Adrenal gland (tissue), 12 donors: ENCODE measurements around the gene KCNE1. TPM values are rescaled to one million over a fixed set of nuclear protein-coding genes. Genes with fewer than 3 reads are reported as not detected.
"Not testable (repeated sequence)": the region's sequence is repeated elsewhere in the genome, so short reads cannot be mapped to it uniquely, and the experiment has no call there.

ENCODE experiments used
- DNase-seq, 7 donors: peaks; one replicate each; pipeline ENCODE4 v3.0.0-alpha.2; 2019 to 2020
- H3K27ac ChIP-seq, 5 donors: fragments of 200-600 bp; sonication (generic) in 4 of 5; 1 replicate in 3 of 5; 2 replicates in 2 of 5; pipeline versions ENCODE4 v1.5.1 to v1.8.0; 2016 to 2020; ENCODE audit warnings: mild to moderate bottlenecking in 1 of 5
- H3K27me3 ChIP-seq: fragments of 200-600 bp; 2 replicates; pipeline ENCODE4 v1.8.0; 2021
- H3K36me3 ChIP-seq, 2 donors: fragments of 200-600 bp; replicated peaks in 1 of 2; 1 replicate in 1 of 2; 2 replicates in 1 of 2; pipeline versions ENCODE4 v1.5.1 to v1.8.0; 2018 to 2022
- H3K4me1 ChIP-seq, 2 donors: fragments of 200-600 bp; replicated peaks in 1 of 2; 1 replicate in 1 of 2; 2 replicates in 1 of 2; pipeline versions ENCODE4 v1.5.1 to v1.8.0; 2018 to 2021
- H3K4me3 ChIP-seq, 4 donors: fragments of 200-600 bp; sonication (generic) in 3 of 4; one replicate each; pipeline ENCODE4 v1.5.1; 2016 to 2018
- H3K9me3 ChIP-seq, 3 donors: fragments of 200-600 bp; sonication (generic) in 1 of 3; replicated peaks in 1 of 3; 1 replicate in 2 of 3; 2 replicates in 1 of 3; pipeline versions ENCODE4 v1.5.1 to v1.8.0; 2016 to 2021
- WGBS, 4 donors: extraction: QIAGEN DNeasy Blood & Tissue Kit in 2 of 4; methylation state at CpG; one replicate each; pipeline versions ENCODE4 v1.1.5 to v1.1.7; 2013 to 2017; 5-methylcytosine and 5-hydroxymethylcytosine counted together
- intact Hi-C, 2 donors: fragments of 100-400 bp; cut with DNase I; formaldehyde crosslinking; loops; one replicate each; pipeline versions ENCODE4 v1.14.1 to v1.15.0; 2022 to 2023
- polyA plus RNA-seq, 3 donors: library from polyadenylated mRNA; stranded (reverse); fragments of 200-250 nt in 2 of 3; fragments of 350-450 nt in 1 of 3; fragmentation: Illumina TruSeq in 1 of 3; extraction: RNeasy Lipid Tissue Mini Kit (QIAGEN cat#74804) in 1 of 3; gene quantifications; one replicate each; pipeline ENCODE4 v1.2.3, GENCODE V29; 2013 to 2014
- total RNA-seq, 9 donors: library from RNA; depleted of rRNA in 4 of 9; stranded (reverse); fragments of >200 nt in 4 of 9; fragments of 120-200 nt in 1 of 9; fragmentation: NEBNext Ultra II Directional in 1 of 9; extraction: Animal tissue kit (Norgen Biotek cat#: 25700) in 1 of 9; gene quantifications; one replicate each; pipeline versions ENCODE4 v1.1.0 to v1.2.4, GENCODE V29; 2013 to 2023
- donor health status: healthy with polysubstance abuse.
- donor health status: Bipolar disorder and iron deficiency.
- donor health status: DM: yes; HTN: yes; CAD: no.
- donor health status: DM: no; HTN: no; CAD: no.
- donor health status: DM: no; HTN: no; CAD: no.
- donor health status: DM: yes; HTN: yes; CAD: no.

Gene KCNE1
- total and polyA plus RNA-seq, 12 donors: 0.11 to 4.8 (median 1.9) TPM

DNA sequence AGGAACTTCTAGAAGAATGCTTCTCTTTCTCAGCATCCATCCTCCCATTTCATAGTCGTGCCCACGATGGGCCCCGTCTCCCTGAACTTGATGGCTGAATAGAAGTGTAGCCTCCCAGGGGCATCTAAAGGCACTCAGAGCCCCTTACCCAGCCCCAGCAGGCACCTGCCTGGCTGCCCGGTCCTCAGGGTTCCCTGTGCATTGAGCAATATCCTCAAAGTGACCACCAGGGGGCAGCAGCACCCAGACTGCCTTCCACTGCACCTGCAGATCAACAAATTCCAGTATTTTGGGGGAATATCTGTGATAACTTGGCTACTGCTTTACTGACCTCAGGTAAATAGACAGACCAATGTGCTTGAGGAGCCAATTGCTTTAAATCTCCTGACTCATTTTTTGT, 68.5 kb downstream of the KCNE1 start:
- DNase-seq, H3K27me3 ChIP-seq, H3K9me3 ChIP-seq, H3K36me3 ChIP-seq, H3K4me1 ChIP-seq, intact Hi-C loops, H3K4me3 ChIP-seq, H3K27ac ChIP-seq: not testable (repeated sequence)
- WGBS, 4 donors: no CpG with 5 or more reads among the region's 4 CpGs

DNA sequence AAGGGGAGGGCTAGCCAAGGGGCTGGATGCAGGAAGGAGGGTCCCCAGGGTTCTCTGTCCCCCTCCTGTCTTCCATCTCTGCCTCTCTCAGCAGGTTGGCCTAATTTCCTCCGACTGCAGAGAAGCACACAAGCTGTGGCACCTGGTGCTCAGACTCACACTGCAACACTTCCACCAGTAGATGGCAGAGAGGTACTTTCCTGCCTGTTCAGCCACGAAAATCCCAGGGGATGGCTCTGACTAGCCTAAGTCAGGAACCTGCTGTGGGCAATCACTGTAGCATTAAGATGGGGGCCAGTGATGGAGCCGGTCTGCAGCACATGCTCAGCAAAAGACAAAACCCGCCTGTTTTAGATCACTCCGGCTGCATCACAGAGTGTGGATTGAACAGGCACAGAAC, 82.3 kb downstream of the KCNE1 start:
- H3K27ac ChIP-seq, H3K4me1 ChIP-seq, H3K9me3 ChIP-seq, H3K36me3 ChIP-seq, DNase-seq, H3K4me3 ChIP-seq, H3K27me3 ChIP-seq, intact Hi-C loops: not testable (repeated sequence)
- WGBS, 4 donors: no CpG with 5 or more reads among the region's 5 CpGs

DNA sequence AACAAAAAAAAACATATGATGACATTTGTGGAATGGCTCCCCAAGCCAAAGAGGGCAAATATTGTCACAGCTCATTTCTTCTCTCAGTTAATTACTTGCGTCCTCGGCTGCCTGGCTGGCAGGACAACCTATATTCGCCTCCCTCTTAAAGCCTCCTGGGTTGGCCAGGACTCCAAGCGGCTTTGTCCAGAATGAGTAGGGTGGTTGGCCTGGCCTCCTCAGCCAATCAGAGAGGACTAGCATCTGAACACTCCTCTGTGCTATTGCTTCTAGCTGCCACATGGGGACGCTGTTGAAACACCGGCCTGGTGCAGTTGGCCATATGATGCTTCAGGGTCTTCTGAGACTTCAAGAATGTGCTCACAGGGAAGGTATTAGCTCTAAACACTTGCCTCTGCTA, 83.6 kb downstream of the KCNE1 start:
- H3K9me3 ChIP-seq, H3K4me3 ChIP-seq, intact Hi-C loops, H3K27me3 ChIP-seq, DNase-seq, H3K27ac ChIP-seq, H3K4me1 ChIP-seq, H3K36me3 ChIP-seq: not testable (repeated sequence)
- WGBS, 4 donors: no CpG with 5 or more reads among the region's 6 CpGs

DNA sequence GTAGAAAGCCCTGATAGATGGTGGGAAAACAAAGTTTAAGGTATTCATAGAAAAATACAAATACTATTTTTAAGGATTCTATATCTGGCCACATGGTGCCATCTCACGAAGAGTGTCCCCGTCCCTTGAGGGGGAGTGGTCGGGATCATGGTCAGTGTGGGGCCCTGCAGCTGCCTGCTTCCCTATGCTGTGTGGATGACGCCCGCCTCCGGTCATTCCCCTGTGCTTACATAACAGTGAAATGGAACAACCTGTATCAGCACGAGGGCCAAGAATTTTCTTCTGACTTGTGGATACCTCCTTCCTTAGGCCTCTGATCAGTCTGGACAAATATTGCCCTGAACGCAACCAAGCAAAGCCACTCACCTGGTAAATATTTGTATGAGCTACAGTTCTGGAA, 84.7 kb downstream of the KCNE1 start:
- H3K4me1 ChIP-seq, H3K9me3 ChIP-seq, DNase-seq, H3K27me3 ChIP-seq, H3K36me3 ChIP-seq, H3K4me3 ChIP-seq, H3K27ac ChIP-seq, intact Hi-C loops: not testable (repeated sequence)
- WGBS, 4 donors: no CpG with 5 or more reads among the region's 8 CpGs

DNA sequence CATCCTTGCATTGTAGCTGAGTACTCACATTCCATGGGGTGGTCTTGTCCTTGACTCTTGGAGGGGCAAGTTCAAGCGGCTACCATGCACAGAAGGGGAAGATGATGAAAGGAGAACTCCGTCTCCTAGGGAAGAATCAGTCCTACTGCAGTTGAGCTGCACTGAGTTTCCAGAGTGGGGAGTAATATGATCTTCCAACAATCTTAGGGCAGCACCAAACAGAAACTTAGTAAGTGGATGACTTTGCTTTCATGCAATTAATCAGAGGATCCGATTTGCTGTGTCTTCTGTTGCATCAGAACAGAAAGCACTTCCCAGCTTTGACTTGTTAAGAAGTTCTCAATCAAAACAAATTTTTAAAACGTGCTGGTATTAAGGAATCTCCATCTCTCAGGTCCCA, 88.2 kb downstream of the KCNE1 start, which contains the start of gene SMIM34:
Gene SMIM34 (minus strand): TSS at position 147 of the 400 bp plus-strand sequence. CDS start 112 bp downstream, at position 35.
- H3K4me1 ChIP-seq, H3K27ac ChIP-seq, intact Hi-C loops, H3K4me3 ChIP-seq, H3K9me3 ChIP-seq, DNase-seq, H3K36me3 ChIP-seq, H3K27me3 ChIP-seq: not testable (repeated sequence)
- WGBS, 4 donors: no CpG with 5 or more reads among the region's 4 CpGs

DNA sequence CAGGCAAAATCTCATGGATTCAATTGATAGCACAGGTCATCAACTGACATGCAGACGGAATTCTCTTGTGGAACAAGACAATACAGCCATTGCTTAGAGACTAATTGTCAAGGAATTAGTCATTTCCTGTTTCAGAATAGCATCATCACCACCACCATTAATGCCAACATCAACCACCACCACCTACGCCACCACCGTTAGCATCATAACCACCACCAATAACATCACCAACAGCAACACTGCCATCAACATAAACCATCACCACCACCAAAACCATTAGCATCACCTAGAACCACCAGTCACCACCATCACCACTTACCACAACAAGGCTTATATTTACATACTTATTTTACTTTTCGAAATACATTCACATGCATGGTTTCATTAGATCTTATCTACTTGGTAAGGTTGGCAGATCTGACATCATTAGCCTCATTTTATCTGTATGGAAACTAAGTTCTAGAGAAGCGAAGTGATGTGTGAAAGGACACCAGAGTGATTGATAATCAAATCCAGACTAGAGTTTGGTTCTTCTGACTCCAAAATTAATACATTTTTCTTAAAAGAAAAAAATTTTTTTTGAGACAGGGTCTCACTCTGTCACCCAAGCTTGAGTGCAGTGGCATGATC, 94.4 kb downstream of the KCNE1 start:
- H3K36me3 ChIP-seq, H3K27ac ChIP-seq, H3K4me1 ChIP-seq, H3K9me3 ChIP-seq, intact Hi-C loops, DNase-seq, H3K27me3 ChIP-seq, H3K4me3 ChIP-seq: not testable (repeated sequence)
- no CpG with 5 or more reads among the region's 5 CpGs for WGBS, 4 donors

DNA sequence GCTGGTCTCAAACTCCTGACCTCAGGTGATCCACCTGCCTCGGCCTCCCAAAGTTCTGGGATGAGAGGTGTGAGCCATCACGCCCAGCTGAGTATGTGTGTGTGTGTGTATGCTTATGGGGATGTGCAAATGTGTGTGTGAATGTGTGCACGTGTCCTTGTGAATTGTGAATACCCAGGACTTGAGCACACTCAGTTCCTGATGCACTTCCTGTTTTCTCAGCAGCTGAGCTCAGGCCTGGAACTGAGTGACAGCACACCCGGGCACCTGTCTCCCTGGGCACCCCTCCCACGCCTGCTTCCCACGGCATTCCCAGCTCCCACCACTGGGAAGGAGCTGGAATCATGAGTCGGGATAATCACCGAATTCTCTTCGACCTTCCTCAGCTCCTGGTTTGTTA, 104.7 kb downstream of the KCNE1 start:
- DNase-seq, H3K36me3 ChIP-seq, H3K27me3 ChIP-seq, H3K27ac ChIP-seq, intact Hi-C loops, H3K4me1 ChIP-seq, H3K4me3 ChIP-seq, H3K9me3 ChIP-seq: not testable (repeated sequence)
- no CpG with 5 or more reads among the region's 9 CpGs for WGBS, 4 donors

DNA sequence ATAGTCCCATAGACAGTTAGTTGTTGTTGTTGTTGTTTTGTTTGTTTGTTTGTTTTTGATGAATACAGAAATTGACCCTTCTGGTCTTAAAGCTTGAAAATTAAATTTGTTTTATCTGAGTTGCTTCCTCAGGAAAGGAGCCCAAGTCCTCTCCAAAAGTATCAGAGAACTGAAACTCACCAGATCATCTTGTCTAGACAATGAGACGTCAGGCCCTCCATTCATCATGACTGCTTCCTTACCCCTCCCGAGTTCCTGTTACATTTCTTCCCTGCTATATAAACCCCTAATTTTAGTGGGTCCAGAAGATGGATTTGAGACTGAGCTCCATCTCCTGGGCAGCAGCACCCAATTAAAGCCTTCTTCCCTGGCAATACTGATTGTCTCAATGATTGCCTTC, 105.3 kb downstream of the KCNE1 start:
- H3K4me1 ChIP-seq, H3K36me3 ChIP-seq, H3K27me3 ChIP-seq, intact Hi-C loops, DNase-seq, H3K4me3 ChIP-seq, H3K9me3 ChIP-seq, H3K27ac ChIP-seq: not testable (repeated sequence)
- no CpG with 5 or more reads among the region's 2 CpGs for WGBS, 4 donors

DNA sequence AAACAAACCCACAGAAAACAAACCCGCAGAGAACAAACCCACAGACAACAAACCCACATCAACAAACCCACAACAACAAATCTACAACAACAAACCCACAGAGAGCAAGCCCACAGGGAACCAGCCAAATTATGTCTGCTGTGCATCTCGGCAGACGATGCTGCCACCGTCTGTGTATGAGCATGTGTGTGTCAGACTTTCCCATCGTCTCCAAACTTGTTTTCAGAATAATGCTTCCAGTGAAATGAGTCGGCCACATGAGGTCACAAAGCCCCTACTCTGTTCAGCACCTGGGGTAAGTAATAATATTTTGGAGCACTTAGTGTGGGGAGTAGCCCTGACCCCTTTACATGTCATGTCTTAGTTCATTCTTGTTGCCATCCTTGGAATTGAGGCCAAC, 105.9 kb downstream of the KCNE1 start:
- intact Hi-C loops, DNase-seq, H3K4me3 ChIP-seq, H3K4me1 ChIP-seq, H3K27me3 ChIP-seq, H3K27ac ChIP-seq, H3K9me3 ChIP-seq, H3K36me3 ChIP-seq: not testable (repeated sequence)
- WGBS, 4 donors: no CpG with 5 or more reads among the region's 6 CpGs

DNA sequence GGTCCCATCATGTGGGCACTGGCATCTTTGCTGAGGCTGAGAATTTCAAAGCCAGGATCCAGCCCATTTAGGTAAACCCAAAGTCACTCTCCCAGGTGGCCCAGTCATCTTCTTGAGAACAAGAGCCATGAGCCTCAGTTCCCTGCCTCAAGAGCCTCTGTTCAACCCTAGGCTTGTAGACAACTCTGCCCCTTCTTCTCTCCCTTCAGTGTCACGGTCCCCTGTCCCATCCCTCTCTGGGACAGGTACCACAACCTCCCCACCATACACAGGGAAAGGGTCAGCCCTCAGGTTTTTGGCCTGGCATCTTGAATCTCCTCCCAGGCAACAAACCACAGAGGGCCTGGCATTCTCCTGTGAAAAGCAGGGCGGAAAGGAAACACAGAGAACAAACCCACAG, 106.3 kb downstream of the KCNE1 start:
- intact Hi-C loops, H3K27ac ChIP-seq: not testable (repeated sequence)

DNA sequence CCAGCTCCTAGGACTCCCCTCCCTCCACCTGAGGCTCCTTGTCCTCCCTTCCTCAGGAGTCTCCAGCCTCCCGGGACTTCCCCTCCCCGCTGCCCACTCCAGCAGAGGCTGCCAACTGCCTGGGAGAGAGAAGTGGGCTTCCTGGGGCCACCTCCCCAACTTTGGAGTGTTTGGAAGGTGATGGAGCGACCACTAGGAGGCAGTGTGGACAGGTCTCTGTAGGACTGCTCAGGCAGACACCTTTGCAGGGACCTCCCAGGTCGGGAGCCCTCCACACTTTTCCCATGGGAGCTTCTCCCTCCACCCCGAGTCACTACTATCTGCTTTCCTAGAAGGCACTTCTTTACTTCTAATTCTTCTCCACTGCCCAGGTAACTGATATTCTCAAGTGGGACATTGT, 107.3 kb downstream of the KCNE1 start:
- not testable (repeated sequence) for DNase-seq, H3K27me3 ChIP-seq, H3K27ac ChIP-seq

More for the DNA sequence above, 106.3 kb downstream of the KCNE1 start:
- H3K9me3 ChIP-seq, H3K27me3 ChIP-seq, DNase-seq, H3K4me1 ChIP-seq, H3K4me3 ChIP-seq, H3K36me3 ChIP-seq: not testable (repeated sequence)
- no CpG with 5 or more reads among the region's 2 CpGs for WGBS, 4 donors

DNA sequence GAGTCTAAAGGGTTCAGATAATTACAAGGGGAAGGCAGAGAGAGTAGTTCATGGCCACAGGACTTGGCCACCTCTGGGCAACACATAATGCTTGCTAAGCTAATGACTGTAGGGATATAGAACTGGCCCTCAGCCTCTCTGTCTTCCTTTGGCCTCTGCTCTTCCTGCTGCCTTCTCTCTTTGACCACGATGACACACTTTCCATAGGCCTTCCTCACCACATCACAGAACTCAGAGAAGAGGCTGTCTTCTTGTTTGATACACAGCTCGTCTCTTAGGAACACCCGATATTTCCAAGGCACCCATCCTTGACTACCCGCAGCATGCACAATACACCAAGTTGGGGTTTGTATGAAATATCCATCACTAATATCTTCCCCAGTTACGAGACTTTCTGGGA, 111.5 kb downstream of the KCNE1 start:
- H3K27ac ChIP-seq, DNase-seq, H3K36me3 ChIP-seq, intact Hi-C loops, H3K27me3 ChIP-seq, H3K4me1 ChIP-seq, H3K4me3 ChIP-seq, H3K9me3 ChIP-seq: not testable (repeated sequence)
- WGBS, 4 donors: no CpG with 5 or more reads among the region's 5 CpGs

More for the DNA sequence above, 107.3 kb downstream of the KCNE1 start:
- H3K4me1 ChIP-seq, H3K36me3 ChIP-seq, H3K4me3 ChIP-seq, H3K9me3 ChIP-seq, intact Hi-C loops: not testable (repeated sequence)
- no CpG with 5 or more reads among the region's 5 CpGs for WGBS, 4 donors
